Measurements from ENCODE around the gene LSM6.

DNA sequence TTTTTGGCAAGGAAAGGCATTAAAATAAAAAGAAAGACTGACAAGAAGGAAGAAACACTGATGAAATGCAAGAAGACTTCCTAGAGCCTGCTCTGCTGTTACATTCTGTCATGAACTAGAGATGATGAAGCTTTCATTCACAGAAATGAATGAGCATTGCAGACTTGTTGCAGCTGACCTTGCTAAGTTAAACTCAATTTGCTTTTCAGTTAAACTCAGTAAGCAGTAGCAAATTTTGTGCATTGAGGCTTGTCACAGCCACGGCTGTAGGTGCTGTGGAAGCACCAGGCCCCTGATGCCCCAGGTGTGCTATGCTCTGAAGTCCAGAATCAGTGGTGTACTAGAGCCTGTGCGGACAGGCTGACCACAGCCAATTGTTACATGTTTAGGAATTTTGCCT, 39.6 kb upstream of the LSM6 start:
- TF ChIP-seq, protein P1, sequence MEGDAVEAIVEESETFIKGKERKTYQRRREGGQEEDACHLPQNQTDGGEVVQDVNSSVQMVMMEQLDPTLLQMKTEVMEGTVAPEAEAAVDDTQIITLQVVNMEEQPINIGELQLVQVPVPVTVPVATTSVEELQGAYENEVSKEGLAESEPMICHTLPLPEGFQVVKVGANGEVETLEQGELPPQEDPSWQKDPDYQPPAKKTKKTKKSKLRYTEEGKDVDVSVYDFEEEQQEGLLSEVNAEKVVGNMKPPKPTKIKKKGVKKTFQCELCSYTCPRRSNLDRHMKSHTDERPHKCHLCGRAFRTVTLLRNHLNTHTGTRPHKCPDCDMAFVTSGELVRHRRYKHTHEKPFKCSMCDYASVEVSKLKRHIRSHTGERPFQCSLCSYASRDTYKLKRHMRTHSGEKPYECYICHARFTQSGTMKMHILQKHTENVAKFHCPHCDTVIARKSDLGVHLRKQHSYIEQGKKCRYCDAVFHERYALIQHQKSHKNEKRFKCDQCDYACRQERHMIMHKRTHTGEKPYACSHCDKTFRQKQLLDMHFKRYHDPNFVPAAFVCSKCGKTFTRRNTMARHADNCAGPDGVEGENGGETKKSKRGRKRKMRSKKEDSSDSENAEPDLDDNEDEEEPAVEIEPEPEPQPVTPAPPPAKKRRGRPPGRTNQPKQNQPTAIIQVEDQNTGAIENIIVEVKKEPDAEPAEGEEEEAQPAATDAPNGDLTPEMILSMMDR (IDR thresholded peaks at IDR 0.05) = no peak
- no peak for TF ChIP-seq POLR2A (IDR thresholded peaks at IDR 0.05)
